GM18519 (cell line): ENCODE results near the gene TNFRSF18.
"Not testable (repeated sequence)": the region's sequence is repeated elsewhere in the genome, so short reads cannot be mapped to it uniquely, and the experiment has no call there.

ENCODE experiments used
- ATAC-seq: cut with Tn5 transposase; IDR thresholded peaks from one replicate; pipeline ENCODE4 v1.9.1; 2021; ENCODE audit warnings: mild to moderate bottlenecking, moderate library complexity; ENCODE audit not compliant: unreplicated experiment, low FRiP score

Gene TNFRSF18

DNA sequence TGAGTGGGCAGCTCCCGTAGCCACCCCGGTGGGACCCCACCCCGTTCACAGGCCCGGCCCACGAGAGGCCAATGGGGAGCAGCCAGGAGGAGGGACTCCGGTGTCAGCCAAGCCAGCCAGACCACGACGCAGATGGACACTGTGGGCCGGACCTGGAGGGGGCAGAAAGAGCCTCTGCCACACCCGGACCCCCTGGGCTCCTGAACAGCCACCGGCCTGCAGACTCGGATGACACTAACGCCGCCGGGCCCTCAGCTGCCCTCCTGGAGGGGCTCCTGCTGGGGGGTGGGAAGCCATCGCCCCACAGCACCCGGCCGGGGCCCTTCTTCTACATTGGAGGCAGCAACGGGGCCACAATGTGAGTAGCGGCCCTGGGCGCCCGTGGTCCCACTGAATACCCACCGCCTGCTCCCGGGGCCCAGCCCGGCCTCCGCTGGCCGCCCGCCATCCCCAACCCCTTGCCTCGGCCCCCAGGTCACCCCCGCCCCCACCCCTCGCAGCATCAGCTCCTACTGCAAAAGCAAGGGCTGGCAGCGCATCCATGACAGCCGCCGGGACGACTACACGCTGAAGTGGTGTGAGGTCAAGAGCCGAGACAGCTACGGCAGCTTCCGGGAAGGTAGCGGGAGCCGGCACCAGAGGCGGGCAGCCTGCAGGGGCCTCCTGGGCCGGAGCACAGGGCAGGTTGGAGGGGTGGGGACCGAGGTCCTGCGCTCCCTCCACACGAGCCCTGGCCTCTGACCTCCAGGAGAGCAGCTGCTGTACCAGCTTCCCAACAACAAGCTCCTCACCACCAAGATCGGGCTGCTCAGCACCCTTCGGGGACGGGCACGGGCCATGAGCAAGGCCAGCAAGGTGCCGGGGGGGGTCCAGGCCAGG is 26.2 kb downstream of the TNFRSF18 start:
- no peak for ATAC-seq

DNA sequence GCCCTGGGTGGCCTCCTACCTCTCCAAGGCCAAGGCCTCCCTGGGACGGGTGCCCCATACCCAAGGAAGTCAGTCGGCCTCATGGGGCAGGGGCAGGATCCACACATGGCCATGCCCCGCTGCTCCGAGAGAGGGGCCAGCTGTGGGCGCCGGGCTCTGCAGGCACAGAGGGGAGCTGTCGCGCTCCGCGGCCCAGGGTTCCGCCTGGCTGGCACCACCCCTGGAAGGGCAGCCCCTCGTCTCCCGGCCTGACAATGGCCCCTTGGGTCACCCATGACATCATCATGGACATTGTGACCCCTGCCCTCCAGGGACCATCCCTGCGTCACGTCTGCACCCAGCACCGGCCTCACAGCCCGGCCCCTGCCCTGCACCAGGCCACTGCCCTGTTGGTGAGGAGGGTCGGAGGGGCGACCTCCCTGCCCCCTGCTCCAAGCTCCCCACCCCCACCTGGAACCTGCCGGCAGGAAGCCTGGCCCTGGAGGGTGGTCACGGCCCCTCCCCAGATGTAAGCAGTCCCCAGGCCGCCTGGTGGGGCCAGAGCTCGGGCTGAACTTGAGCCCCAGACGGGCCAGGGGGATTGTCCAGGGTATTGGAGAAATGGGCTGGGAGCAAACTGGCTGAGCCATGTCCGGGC is 26.9 kb downstream of the TNFRSF18 start:
- ATAC-seq, result no peak

GRCh38 chr1:1178794-1179331 is 27.5 kb downstream of the TNFRSF18 start:
- ATAC-seq, result no peak

DNA sequence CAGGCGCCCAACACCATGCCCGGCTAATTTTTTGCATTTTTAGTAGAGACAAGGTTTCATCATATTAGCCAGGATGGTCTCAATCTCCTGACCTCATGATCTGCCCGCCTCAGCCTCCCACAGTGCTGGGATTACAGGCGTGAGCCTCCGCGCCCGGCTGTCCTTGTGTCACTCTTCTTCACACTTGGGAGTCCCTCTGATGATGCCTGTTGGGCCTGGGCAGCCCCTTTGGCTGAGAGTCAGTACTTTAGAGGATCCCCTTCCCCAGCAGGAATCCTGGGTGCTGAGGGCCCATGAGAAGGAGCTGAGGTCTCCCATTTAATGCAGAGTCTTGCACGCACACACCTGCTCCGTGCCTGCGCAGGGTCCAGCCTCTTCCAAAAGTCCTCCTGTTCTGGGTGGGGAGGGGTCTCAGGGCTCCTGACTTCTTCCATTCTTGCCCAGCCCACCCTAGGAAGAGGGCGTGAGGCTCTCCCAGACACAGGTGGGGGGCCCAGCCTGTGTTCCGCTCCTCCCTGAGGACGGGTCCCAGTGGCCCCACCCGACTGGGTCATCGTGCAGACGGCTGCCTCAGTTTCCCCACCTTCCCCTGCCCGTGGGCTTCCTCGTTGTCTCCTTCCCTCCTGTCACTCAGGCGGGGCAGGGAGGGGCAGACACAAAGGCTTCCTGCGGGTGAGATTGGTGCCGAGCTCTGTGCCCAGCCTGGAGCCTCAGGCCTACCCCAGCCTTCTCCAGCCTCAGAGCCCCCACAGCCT is 28.8 kb downstream of the TNFRSF18 start:
- ATAC-seq, result no peak

GRCh38 chr1:1176931-1177330 is 29.5 kb downstream of the TNFRSF18 start:
- ATAC-seq, result no peak

GRCh38 chr1:1176063-1176761 is 30.2 kb downstream of the TNFRSF18 start:
- not testable (repeated sequence) for ATAC-seq

DNA sequence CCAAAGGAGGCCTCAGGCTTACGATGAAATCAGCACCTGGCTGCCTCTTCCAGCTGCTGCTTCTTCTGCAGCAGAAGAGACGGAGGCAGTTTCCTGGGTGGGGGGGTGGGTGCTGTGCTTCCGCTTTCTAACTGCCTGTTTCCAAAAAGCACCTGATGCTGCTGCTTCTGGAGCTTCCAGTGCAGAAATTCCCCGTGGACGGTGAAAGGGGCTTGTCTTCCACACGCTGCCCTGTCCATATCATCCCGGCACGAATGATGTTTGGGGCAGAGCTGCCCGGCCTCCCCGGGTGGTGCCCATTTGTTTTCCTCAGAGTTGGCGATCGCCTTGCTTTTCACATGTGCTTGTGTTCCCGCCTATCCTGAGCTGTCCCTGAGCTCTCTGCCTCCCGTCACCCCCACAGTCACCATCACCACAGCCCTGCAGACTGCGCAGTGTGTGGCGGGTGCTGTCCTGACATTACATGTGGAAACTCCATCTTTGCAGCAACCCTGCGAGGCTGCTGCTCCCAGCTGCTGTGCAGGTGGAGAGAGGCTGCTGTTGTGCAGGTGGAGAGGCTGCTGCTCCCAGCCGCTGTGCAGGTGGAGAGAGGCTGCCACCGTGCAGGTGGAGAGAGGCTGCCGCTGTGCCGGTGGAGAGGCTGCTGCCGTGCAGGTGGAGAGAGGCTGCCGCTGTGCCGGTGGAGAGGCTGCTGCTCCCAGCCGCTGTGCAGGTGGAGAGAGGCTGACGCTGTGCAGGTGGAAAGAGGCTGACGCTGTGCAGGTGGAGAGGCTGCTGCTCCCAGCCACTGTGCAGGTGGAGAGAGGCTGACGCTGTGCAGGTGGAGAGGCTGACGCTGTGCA is 30.9 kb downstream of the TNFRSF18 start:
- no peak for ATAC-seq

DNA sequence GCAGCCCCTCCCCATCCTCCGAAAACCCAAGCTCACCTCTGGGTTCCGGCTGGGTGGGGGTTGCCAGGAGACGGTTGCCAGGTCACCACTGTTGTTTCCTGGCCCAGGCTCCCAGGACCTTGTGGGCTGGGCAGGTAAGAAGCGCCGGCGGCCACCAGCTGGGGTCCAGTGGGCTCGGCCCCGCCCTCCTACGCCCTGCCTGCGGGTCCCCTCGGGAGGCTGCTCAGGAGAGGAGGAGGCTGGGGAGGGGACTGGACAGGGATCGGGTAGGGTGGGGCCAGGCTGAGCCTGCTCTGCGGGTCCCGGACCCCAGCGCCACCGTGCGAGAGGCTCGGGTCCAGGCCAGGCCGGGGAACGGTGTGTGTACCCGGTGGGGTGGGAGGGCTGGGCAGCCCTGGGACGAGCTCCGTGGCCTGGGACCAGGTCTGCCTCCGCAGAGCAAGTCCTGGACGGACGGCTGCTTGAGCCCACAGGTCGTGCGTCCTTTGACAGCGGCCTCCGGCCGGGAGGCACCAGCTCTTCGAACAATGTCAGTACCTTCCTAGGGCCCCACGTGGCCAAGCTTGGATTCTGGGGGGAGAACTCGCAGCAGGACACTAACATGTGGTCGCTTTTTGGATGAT is 32.5 kb downstream of the TNFRSF18 start, which contains the start of gene TTLL10:
TSS of gene TTLL10 (plus strand) at position 88 of the 623 bp plus-strand sequence. CDS start 5,336 bp downstream, outside the sequence.
- no peak for ATAC-seq

- no peak for ATAC-seq
Measured at GRCh38 chr1:1173061-1173792, 33.2 kb downstream of the TNFRSF18 start.

GRCh38 chr1:1171546-1172340 is 34.6 kb downstream of the TNFRSF18 start:
- ATAC-seq, result no peak

GRCh38 chr1:1171161-1171545 is 35.2 kb downstream of the TNFRSF18 start:
- ATAC-seq, result no peak

GRCh38 chr1:1170215-1171091 is 35.9 kb downstream of the TNFRSF18 start:
- ATAC-seq, result no peak

DNA sequence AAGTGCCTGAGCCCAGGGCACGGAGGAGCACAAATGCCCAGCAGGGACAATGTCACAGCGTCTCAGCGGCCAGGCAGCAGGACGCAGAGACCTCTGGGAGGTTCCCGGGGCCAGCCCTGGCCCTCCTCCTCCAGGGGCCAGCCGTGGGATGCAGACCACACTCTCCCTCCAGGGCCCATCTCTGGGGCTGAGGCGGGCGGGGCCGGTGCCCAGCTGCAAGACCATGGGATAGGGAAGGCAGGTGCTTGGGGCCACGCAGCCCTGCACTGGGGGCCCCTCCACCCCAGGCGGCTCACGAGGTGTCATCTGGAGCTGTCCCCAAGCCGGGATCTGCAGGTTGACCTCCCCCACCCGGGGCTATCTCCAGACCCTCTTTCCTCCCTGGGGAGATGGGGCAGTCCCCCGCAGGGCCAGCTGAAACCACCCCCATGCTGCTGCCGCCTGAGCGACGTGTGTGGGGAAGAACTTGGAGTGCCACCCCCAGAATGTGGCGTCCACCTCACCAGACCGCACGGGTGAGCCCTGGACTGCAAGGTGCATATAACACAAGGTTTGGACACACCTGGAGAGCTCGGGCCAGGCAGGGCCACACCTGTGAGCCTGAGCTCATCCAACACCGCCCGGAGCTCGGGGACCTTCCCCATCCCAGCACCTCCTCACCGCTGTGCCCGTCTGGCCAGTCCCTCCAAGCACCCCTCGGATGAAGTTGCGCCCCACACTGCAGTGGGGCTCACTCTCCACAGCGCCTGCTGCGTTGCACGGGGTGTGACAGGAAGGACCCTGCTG is 36.8 kb downstream of the TNFRSF18 start:
- ATAC-seq, result no peak

DNA sequence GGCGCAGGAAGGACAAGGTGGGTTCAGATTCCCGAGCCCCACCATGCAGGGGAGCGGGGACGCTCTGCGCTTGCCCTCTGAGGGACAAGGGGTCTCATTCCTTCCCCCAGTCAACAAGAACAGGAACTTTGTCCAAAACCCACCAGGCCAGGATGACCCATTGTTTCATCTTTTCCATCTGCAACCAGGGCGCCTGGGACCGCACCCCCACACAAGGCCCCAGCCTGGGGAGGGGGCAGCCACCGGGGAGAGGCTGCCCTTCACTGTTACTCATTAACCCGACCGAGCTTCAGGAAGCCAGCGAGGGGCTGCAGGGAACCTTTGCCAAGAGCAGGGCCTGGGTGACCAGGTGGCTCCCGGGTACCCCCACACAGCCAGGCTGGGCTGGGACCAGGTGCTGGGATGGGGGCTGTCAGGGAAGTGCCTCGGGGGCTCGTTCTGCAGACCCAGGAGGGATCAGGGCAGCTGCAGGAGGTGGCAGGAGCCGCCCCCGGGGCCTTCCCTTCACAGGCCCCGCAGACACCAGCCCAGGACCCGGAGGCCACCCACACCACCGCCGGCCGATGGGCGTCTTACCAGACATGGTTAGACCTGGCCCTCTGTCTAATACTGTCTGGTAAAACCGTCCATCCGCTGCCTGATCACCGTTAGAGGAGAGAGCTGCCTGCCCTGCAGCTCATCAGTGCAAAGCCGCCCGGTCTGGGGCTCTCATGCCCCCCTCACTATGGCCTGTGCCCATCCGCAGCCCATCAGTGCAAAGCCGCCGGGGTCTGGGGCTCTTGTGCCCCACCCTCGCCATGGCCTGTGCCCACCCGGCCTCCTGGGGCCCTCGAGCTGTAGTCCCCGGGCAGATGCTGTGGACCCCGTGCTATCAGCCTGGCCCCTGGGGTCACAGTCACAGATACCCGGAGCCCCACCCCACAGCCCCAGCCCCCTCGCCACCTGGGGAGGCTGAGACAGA is 37.7 kb downstream of the TNFRSF18 start:
- no peak for ATAC-seq
